Activated CD4-positive, alpha-beta T cell treated with anti-CD3 and anti-CD28 coated beads, Interleukin-2, amount 50 U/mL, for 1 hour (primary cell): ENCODE data around the gene GABRB1.

Experiments used
- DNase-seq: peaks from one replicate; pipeline ENCODE4 v3.0.0-alpha.2; 2020

GABRB1 gene

DNA sequence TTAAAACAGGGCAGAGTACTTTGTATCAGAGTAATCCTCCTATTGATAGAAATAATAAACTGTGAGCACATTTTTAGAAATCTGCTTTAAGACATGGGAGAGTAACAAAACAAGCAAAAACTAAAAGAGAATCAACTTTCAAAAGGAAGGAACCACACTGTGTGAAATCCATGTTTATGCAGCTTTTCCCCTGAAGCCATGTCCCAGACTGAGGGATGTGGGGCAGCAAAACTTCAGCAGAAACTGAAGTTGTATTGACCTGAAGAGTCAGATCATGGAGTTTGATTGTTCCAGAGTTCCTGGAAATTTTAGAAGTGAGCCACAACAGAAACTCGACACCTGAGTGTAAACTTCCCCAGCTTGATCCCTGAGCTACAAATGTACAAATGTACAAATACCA lies 378.9 kb downstream of the GABRB1 start:
- DNase-seq: no peak

DNA sequence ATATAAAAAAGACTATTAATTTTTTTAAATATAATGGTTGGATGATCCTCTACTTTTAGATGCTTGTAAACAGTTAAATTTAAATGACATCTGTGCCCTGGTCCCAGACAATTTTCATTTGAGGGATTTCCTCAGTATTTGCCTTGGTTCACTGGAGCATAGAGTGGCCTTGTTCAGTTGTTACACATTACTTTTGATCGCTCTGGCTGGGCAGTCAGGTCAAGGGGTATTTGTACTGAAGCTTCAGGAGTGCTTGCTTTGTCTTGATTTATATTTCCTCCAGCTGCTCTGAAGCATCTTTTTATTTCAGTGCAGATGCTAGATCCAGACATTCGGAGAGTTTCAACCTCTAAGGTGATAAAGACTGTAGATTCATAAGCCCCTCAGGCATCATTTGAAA lies 382.2 kb downstream of the GABRB1 start:
- DNase-seq: no peak

GRCh38 chr4:47415719-47416118 lies 384.4 kb downstream of the GABRB1 start:
- DNase-seq: no peak

DNA sequence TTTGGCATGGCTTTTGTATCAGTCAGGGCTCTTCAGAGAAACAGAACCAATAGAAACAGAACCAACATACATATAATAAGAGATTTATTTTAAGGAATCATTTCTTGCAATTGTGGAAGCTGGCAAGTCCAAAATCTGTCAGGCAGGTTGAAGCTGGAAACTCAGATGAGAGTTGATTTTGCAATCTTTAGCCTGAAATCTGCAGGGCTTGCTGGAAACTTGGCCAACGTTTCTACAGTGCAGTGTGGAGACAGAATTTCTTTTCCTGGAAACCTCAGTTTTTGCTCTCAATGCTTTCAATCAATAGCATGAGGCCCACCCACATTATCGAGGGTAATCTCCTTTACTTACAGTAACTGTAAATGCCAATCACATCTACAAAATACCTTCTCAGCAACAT lies 386.8 kb downstream of the GABRB1 start:
- no peak for DNase-seq

- no peak for DNase-seq
Observed at GRCh38 chr4:47419296-47419695, 387.9 kb downstream of the GABRB1 start.

GRCh38 chr4:47425628-47426027 lies 394.3 kb downstream of the GABRB1 start:
- DNase-seq: no peak

GRCh38 chr4:47427935-47428334 lies 396.6 kb downstream of the GABRB1 start:
- no peak for DNase-seq

GRCh38 chr4:47432749-47433148 lies 401.4 kb downstream of the GABRB1 start:
- no peak for DNase-seq

DNA sequence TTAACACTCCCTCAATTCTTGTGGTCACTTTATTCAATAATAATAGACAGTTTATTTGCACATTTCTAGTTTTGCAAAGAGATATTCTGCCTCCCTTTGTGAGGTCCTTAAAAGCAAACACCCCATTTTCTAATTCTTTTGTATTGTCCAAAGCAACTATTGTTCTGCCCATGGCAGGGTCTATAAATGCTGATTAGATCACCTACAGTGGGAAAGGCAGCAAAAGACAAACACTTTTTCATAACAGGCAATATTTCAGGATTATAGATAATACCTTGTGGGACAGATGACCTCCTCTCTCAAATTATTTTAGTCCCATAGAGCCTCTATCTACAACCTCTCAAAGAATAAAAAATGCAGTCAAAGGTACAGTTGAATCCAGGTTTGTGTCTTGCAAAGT lies 403.6 kb downstream of the GABRB1 start:
- no peak for DNase-seq

- no peak for DNase-seq
Observed at GRCh38 chr4:47442980-47443379, 411.6 kb downstream of the GABRB1 start.

GRCh38 chr4:47444031-47444430 lies 412.7 kb downstream of the GABRB1 start:
- DNase-seq: no peak

DNA sequence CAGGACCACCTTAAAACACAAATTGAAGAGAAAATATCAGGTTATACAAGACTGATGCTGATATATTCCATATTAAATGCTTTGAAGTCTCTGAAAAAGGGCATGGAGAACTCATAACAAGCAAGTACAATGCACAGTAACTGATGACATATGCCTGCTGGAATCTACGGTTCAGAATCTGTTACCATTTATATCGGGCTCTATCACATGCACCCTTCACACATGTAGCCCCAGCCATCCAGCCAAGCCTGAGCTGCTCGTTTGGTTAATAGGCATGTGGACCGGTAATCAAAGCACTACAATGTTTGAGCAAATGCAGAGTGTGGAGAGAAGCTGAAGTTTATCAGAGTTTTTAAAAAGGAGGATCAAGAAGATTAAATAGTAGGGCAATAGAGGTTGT lies 420.3 kb downstream of the GABRB1 start:
- DNase-seq: no peak

- DNase-seq: no peak
Observed at GRCh38 chr4:47462799-47463234, 431.4 kb downstream of the GABRB1 start.

DNA sequence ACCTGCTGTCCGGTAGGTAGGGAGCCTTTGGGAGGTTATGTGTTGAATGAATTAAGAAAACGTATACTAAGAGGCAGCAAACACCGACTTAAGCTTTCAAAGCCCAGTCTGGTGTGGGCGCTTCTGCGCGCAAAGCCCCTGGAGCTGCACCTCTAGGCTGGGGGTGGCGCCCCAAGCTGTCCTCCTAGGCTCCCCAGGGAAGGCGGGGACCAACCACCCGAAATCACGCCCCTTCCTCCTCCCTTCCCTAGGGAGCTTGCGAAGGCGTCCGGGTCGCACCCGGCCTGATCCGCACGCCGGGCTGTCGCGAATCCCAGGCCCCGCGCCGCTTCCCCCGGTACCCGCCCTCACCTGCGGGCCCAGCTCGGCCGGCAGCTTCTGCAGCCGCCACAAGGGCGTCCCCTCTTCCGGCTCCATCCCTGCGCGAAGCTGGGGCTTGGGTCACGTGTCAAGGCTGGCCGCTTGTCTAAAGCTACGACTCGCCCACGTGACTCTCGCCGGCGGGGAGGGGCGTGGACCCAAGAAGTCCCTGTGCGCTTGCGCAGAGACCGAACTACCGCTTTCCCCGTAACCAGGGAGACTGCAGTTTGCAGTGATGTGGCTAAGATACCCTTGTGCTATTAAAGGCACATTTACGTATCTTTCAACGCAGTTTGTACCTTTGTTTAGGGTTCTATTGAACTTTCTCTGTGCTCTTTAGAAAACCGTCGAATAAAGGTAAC lies 432.0 kb downstream of the GABRB1 start, which contains the start of gene COMMD8:
Gene COMMD8 (minus strand): TSS at position 468 of the 722 bp plus-strand sequence. CDS start 51 bp downstream, at position 417.
- peak; percentile 98 for DNase-seq

DNA sequence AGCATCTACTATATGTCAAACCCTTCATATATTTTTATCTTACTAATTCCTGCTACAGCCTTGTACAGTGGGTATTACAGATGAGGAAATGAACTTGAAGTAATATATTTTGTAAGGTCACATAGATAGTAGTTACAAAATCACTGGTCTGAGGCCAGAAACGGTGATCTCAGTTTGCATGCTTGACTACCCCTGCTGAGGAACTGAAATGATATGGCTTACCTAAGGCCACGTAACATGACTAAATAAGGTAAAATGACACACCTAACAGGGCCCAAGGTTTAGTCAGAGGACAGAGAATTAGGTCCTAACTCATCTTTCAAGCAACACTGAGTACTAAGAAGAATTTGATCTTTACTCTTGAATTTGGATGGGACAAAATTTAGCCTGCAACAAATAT lies 433.6 kb downstream of the GABRB1 start:
- no peak for DNase-seq

GRCh38 chr4:47466056-47466785 lies 434.9 kb downstream of the GABRB1 start:
- DNase-seq: no peak

GRCh38 chr4:47468706-47469365 lies 437.5 kb downstream of the GABRB1 start:
- DNase-seq: no peak

- DNase-seq: no peak
Observed at GRCh38 chr4:47469951-47470350, 438.6 kb downstream of the GABRB1 start.

DNA sequence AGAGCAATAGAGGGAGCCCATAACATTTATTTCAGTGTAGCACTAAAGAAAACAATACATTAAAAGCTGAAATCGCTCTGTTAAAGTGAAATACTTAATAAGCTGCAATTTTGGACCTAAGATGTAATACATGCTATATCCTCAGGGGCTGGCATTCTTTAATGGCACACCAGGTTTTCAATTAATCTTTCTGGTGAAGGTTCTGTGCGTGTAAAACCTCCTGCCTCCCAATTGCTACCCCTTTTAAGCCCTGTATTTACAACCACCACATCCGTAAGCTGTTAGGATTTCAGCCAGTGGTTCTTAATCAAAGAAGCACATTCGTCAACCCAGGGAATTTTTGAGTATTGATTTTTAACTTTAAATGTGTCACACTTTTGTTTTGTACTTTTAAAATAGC lies 439.7 kb downstream of the GABRB1 start:
- no peak for DNase-seq

- no peak for DNase-seq
Observed at GRCh38 chr4:47471591-47471990, 440.2 kb downstream of the GABRB1 start.

DNA sequence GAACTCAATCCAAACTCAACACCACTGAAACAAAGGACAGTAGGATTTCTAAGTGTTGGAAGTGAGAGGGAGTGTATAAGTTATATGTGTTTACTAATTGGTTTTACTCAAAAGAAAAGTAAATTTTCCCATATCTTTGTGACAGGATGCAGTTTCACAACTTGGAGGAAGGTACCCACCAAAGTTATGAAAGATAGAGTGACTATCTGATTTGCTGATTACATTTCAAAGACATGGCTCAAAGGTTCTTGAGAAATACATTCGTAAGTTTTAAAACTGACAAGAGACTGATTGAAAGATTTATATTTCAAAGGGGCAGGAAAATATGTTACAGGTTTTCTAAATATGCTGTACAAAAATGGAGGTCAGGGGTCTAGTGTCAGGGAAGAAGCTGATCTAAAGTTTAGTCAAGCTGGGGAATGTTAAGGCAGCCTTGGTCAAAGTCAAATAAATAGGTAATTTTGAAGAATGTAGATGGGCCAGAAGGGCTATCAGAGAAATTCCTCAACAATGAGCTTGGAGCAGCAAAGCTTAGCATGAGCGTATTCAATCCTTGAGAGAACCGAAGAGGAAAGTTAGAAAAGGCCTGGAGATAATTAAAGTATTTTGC lies 441.9 kb downstream of the GABRB1 start:
- DNase-seq: no peak

DNA sequence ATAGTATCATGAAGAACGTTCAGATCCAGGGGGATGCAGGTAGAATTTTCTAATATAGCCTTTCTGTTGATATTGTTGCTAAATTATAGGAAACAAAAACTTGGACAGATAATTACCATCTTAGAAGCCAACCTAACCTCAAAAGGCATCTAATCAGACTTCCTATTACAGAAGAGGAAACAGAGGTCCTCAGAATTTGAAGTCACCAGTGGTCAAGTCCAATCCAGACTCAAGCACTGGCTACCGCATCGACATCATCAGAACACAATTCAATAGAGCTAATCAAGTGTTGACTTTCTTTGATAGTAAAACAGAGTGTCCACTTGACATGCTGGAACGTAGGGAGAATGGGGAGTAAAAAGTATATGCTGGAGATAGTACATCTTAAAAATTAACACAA lies 443.4 kb downstream of the GABRB1 start:
- DNase-seq: no peak

DNA sequence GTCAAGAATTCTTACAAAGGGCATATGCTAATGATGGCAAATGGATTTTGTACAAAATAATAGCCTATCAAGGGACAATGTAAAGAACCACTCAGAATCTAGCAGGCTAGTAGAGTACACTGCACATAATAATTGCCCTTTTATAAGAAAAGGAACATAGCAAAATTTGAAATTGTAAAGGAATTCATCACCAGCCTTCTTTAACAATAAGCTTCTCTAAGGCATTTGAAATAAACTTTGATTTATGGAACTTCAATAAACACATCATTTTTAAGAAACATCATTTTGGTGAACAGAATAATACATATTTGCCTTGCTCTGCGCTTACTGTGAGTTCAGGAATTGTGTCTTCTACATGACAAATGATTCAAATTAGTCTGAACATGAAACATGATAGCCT lies 444.0 kb downstream of the GABRB1 start:
- no peak for DNase-seq
